CD8-positive, alpha-beta memory T cell (primary cell): ENCODE results near the gene ALDH3A1. TPM values are rescaled to one million over a fixed set of nuclear protein-coding genes. Genes with fewer than 3 reads are reported as not detected.
A peak's percentile ranks its signal among the peaks of the same experiment; 100 is the strongest.

Experiments used
- CTCF ChIA-PET: fragments of 350-600 bp; sonication (Branson Sonifier 250); formaldehyde crosslinking; loops from one replicate; lab custom pipeline; 2021; ENCODE audit warnings: antibody characterized with exemption; lab: Charles Lee
- POLR2A ChIA-PET: fragments of 350-600 bp; sonication (Branson Sonifier 250); formaldehyde crosslinking; loops from one replicate; lab custom pipeline; 2021; ENCODE audit warnings: antibody characterized with exemption; lab: Charles Lee
- DNase-seq, 5 donors: peaks; one replicate each; pipeline versions ENCODE4 v3.0.0 to v3.0.0-alpha.2; 2020 to 2022; ENCODE audit warnings: mixed read lengths in 1 of 5
- H3K27ac ChIP-seq: one replicate; pipeline ENCODE4 v1.7.0; 2013; ENCODE audit warnings: low read depth, mild to moderate bottlenecking, low read length, moderate library complexity
- H3K27me3 ChIP-seq: 2 replicates; pipeline ENCODE4 v1.7.0; 2013; ENCODE audit warnings: low read length, mild to moderate bottlenecking; ENCODE audit not compliant: insufficient read depth, poor library complexity, severe bottlenecking
- H3K36me3 ChIP-seq: 2 replicates; pipeline ENCODE4 v1.7.0; 2013; ENCODE audit warnings: mild to moderate bottlenecking, low read length, moderate library complexity; ENCODE audit not compliant: insufficient read depth
- H3K4me1 ChIP-seq: 2 replicates; pipeline ENCODE4 v1.7.0; 2013; ENCODE audit warnings: mild to moderate bottlenecking, low read length, moderate library complexity; ENCODE audit not compliant: insufficient read depth
- H3K4me3 ChIP-seq: 2 replicates; pipeline ENCODE4 v1.7.0; 2013; ENCODE audit warnings: mild to moderate bottlenecking, low read length
- H3K9me3 ChIP-seq: 2 replicates; pipeline ENCODE4 v1.7.0; 2013; ENCODE audit warnings: mild to moderate bottlenecking, low read length
- H3K27ac Mint-ChIP-seq, 8 donors: one replicate each; pipeline ENCODE4 v1.8.0; 2020 to 2021; ENCODE audit warnings: mixed read lengths in 8 of 8, mild to moderate bottlenecking in 6 of 8, inconsistent platforms in 3 of 8, moderate library complexity in 3 of 8
- H3K27me3 Mint-ChIP-seq, 2 donors: one replicate each; pipeline ENCODE4 v1.8.0; 2020 to 2021; ENCODE audit warnings: mixed read lengths in 2 of 2, mild to moderate bottlenecking in 1 of 2, moderate library complexity in 1 of 2
- H3K36me3 Mint-ChIP-seq, 3 donors: one replicate each; pipeline ENCODE4 v1.8.0; 2020 to 2021; ENCODE audit warnings: mixed read lengths in 3 of 3, inconsistent platforms in 1 of 3, mild to moderate bottlenecking in 1 of 3
- H3K4me1 Mint-ChIP-seq, 3 donors: one replicate each; pipeline ENCODE4 v1.8.0; 2020 to 2021; ENCODE audit warnings: mixed read lengths in 3 of 3, inconsistent platforms in 1 of 3, mild to moderate bottlenecking in 1 of 3
- H3K4me3 Mint-ChIP-seq, 7 donors: one replicate each; pipeline ENCODE4 v1.8.0; 2020 to 2021; ENCODE audit warnings: mixed read lengths in 7 of 7, mild to moderate bottlenecking in 6 of 7, moderate library complexity in 4 of 7, inconsistent platforms in 2 of 7
- H3K9me3 Mint-ChIP-seq, 5 donors: one replicate each; pipeline ENCODE4 v1.8.0; 2020 to 2022; ENCODE audit warnings: mixed read lengths in 5 of 5, mild to moderate bottlenecking in 3 of 5, moderate library complexity in 2 of 5, inconsistent platforms in 1 of 5
- polyA plus RNA-seq: library from polyadenylated mRNA; unstranded; fragments of 300-500 nt; fragmentation: Illumina TruSeq; gene quantifications from one replicate; pipeline ENCODE4 v1.2.3, GENCODE V29; 2021
- total RNA-seq, 2 experiments: library from RNA; stranded (reverse); gene quantifications; one replicate each; pipeline ENCODE4 v1.2.3, GENCODE V29; 2021

The ALDH3A1 gene
- total and polyA plus RNA-seq, 3 experiments from 2014 or later = 0.32 TPM; not detected in 2

DNA sequence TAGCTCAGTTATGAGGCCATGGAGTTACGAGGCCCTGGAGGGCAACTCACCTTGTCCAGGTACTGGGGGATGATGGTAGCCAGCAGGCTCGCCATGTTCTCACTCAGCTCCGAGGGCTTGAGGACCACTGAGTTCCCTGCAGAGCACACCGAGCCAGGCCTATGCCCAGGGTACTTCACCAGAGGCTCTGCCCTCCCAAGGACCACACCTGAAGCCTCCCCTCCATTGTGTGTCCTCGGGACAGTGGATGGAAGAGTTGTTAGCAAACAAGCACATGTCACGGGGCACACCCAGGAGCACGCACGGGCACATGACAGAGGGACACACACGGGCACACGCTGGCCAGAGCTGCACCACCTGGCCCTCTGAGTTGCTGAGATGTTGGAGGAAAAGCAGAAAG is 5.6 kb downstream of the ALDH3A1 start:
- CTCF ChIA-PET = interaction anchor here (1.0 to 2.3 kb wide), 3 partner anchors 24 to 87 kb away, joined by 4 to 6 read pairs (median 5); no protein-coding TSS in a partner anchor
- Histone ChIP-seq H3K27ac (no peak overlapping the region), H3K4me3 (no peak overlapping the region), H3K9me3 (no peaks in the 10 kb centered on the region), H3K27me3 (no peaks in the 10 kb centered on the region), H3K4me1 (peaks cover 4% of the 10 kb centered on the region), H3K36me3 (no peaks in the 10 kb centered on the region)
- H3K27ac Mint-ChIP-seq = no peak overlapping the region
- DNase-seq = peak in 1 of 5 donors; percentile 34
- no peaks in the 10 kb centered on the region for H3K36me3 Mint-ChIP-seq
- H3K9me3 Mint-ChIP-seq = no peaks in the 10 kb centered on the region
- peaks cover 0 to 10% (median 0%) of the 10 kb centered on the region in 3 donors for H3K4me1 Mint-ChIP-seq
- peak overlapping the region in 3 of 7 donors; percentile 41 to 65 (median 46) for H3K4me3 Mint-ChIP-seq
- H3K27me3 Mint-ChIP-seq = peaks cover under 1% of the 10 kb centered on the region in 2 donors
- POLR2A ChIA-PET = no interaction called here

DNA sequence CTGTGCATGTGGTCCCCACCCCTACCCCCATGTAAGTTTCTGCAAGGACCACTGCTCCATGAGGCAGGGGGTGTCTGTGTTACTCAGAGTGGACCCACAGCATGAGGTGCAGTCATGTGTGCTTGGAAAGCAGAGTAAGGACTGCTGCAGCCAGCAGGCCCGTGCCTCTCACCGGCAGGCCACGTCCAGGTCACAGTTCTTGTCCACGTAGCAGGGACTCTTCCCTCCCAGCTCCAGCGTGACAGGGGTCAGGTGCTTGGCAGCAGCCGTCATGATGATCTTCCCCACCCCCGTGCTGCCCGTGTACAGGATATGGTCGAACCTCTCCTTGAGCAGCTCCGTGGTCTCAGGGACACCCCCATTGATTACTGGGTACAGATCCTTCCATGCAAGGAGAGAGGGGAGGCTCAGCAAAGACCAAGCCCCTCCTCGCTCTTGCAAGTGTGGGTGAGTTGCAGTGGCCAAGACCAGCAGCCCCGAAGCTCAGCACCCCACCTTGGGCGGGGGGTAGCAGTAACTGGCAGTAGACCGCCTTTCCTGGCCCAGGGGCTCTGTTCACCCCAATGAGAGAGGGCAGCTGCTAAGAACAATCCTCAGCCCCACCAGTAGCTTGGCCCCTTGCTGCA is 6.2 kb downstream of the ALDH3A1 start:
- Mint-ChIP-seq H3K4me1 (peaks cover 0 to 10% (median 0%) of the 10 kb centered on the region in 3 donors), H3K27ac (no peak overlapping the region), H3K9me3 (no peaks in the 10 kb centered on the region), H3K27me3 (no peaks in the 10 kb centered on the region), H3K4me3 (peak overlapping the region in 2 of 7 donors; percentile 41 to 65), H3K36me3 (no peaks in the 10 kb centered on the region)
- Histone ChIP-seq H3K9me3 (no peaks in the 10 kb centered on the region), H3K4me1 (peaks cover 4% of the 10 kb centered on the region), H3K36me3 (no peaks in the 10 kb centered on the region), H3K4me3 (no peak overlapping the region), H3K27ac (no peak overlapping the region), H3K27me3 (no peaks in the 10 kb centered on the region)
- POLR2A ChIA-PET = no interaction called here
- no peak for DNase-seq
- CTCF ChIA-PET = interaction anchor here (1.0 to 2.3 kb wide), 3 partner anchors 25 to 86 kb away, joined by 4 to 6 read pairs (median 5); no protein-coding TSS in a partner anchor

DNA sequence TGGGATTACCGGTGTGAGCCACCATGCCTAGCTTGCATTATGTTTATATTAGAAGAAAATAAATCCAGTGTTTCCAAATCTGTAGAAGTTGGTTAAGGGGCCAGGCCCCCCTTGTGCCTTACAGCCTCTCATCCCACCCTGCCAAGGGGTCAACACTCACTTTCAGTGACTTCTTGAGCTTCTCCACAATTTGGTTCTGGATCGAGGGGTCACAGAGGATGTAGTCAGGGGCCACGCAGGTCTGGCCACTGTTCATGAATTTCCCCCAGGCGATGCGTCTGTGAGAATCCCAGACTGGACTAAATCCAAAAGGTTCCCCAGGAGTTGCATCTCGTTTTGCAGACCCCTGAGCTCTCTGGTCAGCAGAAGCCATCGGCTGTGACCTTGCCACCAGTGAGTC is 7.2 kb downstream of the ALDH3A1 start:
- Histone ChIP-seq H3K27ac (no peak overlapping the region), H3K4me3 (no peak overlapping the region), H3K4me1 (peaks cover 4% of the 10 kb centered on the region), H3K27me3 (no peaks in the 10 kb centered on the region), H3K36me3 (no peaks in the 10 kb centered on the region), H3K9me3 (no peaks in the 10 kb centered on the region)
- Mint-ChIP-seq H3K4me3 (no peak overlapping the region), H3K4me1 (peaks cover 0 to 10% (median 0%) of the 10 kb centered on the region in 3 donors), H3K36me3 (no peaks in the 10 kb centered on the region), H3K9me3 (no peaks in the 10 kb centered on the region), H3K27ac (no peak overlapping the region), H3K27me3 (no peaks in the 10 kb centered on the region)
- DNase-seq = no peak
- ChIA-PET POLR2A (no interaction called here), CTCF (interaction anchor here (2.3 kb wide), 1 partner anchor 85 kb away, joined by 5 read pairs; no protein-coding TSS in a partner anchor)

DNA sequence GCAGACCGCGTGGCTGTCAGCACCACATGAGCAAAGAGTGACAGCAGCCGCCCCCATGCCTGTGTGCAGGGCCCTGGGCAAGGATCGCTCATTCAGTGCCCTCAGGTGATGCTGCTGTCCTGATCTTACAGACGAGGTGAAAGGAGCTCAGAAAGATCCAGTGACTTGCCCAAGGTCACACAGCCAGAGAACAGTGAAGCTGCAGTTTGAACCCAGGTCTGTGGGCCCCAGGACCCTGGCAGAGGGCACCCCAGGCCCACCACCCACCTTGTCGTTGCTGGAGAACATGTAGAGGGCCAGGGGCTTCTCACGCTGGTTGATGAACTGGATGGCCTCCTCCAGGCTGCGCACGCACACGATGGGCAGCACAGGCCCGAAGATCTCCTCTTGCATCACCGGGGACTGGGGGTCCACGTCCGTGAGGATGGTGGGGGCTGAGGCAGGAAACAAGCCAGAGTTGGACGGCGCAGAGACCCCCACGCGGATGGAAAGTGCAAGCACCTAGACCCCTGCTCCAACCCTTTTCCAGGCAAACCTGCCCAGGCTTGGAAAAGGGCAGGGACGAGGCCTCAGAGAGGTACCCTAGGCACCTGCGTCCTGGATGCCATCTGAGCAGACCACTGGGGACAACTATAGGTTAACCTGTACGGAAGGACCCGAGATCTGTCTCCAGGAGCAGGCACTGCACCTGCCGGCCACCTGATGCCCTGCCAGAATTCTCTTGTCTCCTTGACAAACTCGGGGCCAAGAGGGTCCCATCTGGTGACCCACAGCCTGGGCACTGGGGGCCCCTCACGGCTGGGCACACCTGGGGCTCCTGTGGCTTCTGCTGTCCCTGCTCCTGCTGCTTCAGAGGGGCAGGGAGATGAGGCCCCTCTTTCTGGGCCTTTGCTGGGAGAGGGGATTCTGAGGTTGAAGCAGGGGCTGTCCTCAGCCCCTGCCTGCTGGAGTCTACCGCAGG is 8.6 kb downstream of the ALDH3A1 start:
- POLR2A ChIA-PET = no interaction called here

DNA sequence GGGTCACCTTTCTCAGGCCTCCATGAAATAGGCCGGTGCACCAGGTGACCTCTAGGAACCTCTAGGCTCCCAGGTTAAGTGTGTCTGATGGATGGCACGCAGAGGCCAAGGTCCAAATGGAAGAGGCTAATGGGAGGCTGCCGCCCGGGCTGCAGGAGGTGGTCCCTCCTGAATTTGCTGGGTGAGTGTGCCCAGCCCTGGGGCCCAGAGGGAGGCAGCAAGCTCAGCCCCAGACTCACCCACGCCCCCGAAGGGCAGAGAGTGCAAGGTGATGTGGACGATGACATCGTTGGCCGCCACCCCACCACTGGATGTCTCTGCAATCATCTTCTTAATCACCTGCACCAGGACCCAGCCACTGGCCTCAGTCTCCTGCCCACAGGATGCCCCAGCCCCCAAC is 9.3 kb downstream of the ALDH3A1 start:
- ChIA-PET POLR2A (no interaction called here), CTCF (no interaction called here)
- H3K9me3 ChIP-seq = no peaks in the 10 kb centered on the region
- no peaks in the 10 kb centered on the region for H3K36me3 ChIP-seq
- no peak overlapping the region for H3K27ac Mint-ChIP-seq
- H3K27ac ChIP-seq = no peak overlapping the region
- no peak overlapping the region for H3K4me3 ChIP-seq
- H3K27me3 Mint-ChIP-seq = no peaks in the 10 kb centered on the region
- H3K9me3 Mint-ChIP-seq = no peaks in the 10 kb centered on the region
- peak in 1 of 5 donors; percentile 17 for DNase-seq
- H3K4me1 Mint-ChIP-seq = no peaks in the 10 kb centered on the region
- no peaks in the 10 kb centered on the region for H3K4me1 ChIP-seq
- H3K36me3 Mint-ChIP-seq = no peaks in the 10 kb centered on the region
- no peaks in the 10 kb centered on the region for H3K27me3 ChIP-seq
- no peak overlapping the region for H3K4me3 Mint-ChIP-seq

More for the DNA sequence above, 8.6 kb downstream of the ALDH3A1 start:
- Mint-ChIP-seq H3K27ac (no peak overlapping the region), H3K9me3 (no peaks in the 10 kb centered on the region), H3K27me3 (no peaks in the 10 kb centered on the region), H3K4me3 (no peak overlapping the region), H3K4me1 (peaks cover 0 to 3% (median 0%) of the 10 kb centered on the region in 3 donors), H3K36me3 (no peaks in the 10 kb centered on the region)
- no peaks in the 10 kb centered on the region for H3K4me1 ChIP-seq
- no peaks in the 10 kb centered on the region for H3K27me3 ChIP-seq
- H3K9me3 ChIP-seq = no peaks in the 10 kb centered on the region
- CTCF ChIA-PET = no interaction called here
- H3K27ac ChIP-seq = no peak overlapping the region
- DNase-seq = no peak
- H3K4me3 ChIP-seq = no peak overlapping the region
- H3K36me3 ChIP-seq = no peaks in the 10 kb centered on the region

DNA sequence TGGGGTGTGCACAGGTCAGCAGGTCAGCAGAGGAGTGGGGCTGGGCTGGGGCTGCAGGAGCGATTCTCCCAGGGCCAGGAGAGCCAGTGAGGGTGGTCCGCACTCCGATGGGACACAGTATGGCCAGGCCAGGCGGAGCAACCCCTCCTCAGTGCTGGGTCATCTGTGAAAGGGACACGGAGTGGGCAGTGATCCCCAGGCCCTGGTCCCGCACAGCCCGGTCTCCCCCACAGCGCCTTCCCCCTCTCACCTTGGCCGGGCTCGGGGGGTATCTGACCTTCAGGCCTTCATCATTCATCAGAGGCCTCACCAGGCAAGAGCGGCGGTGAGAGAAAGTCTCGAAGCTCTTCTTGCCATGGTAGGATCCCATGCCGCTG is 10.0 kb downstream of the ALDH3A1 start:
- Histone ChIP-seq H3K27ac (no peak overlapping the region), H3K36me3 (no peaks in the 10 kb centered on the region), H3K4me1 (no peaks in the 10 kb centered on the region), H3K4me3 (no peak overlapping the region), H3K9me3 (no peaks in the 10 kb centered on the region), H3K27me3 (no peaks in the 10 kb centered on the region)
- peak in 1 of 5 donors; percentile 43 for DNase-seq
- H3K27me3 Mint-ChIP-seq = no peaks in the 10 kb centered on the region
- CTCF ChIA-PET = no interaction called here
- no peaks in the 10 kb centered on the region for H3K9me3 Mint-ChIP-seq
- no peaks in the 10 kb centered on the region for H3K36me3 Mint-ChIP-seq
- no peak overlapping the region for H3K27ac Mint-ChIP-seq
- POLR2A ChIA-PET = no interaction called here
- no peak overlapping the region for H3K4me3 Mint-ChIP-seq
- H3K4me1 Mint-ChIP-seq = no peaks in the 10 kb centered on the region

DNA sequence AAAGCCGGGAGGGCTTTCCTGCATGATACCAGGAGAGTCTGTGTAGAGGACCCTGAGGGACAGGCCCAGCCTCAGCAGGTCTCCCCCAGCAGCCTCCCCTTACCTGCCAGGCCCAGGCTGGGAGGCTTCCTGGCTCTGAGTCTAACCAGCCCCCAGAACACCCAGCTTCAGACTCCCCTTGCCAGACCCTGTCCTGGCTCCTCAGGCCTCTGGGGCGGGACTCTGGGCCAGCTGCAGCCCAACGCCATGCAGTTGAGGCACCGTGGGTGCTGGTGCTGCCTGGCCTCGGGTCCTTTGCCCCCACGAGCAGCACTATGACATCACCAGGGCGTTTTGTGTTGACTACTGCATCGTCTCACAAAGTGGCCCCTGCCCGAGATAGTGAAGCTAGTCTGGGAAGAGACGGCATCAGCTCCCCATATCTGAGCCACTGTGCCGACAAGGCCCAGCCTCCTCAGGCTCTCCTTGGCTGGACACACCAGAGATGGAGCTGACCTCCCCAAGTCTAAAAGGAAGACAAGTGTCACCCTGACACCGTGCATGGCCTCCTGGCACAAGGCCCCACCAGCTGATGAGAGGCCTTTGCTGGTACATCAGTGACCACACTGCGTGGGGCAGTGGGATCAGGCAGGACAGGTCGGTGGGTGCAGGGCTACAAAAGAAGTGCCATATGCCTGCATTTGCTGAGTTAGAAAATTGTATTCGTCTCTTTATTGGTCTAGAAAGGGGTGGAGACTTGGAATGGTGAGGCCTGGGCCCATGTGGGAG is 10.6 kb downstream of the ALDH3A1 start:
- H3K27me3 Mint-ChIP-seq = no peaks in the 10 kb centered on the region
- H3K9me3 ChIP-seq = no peaks in the 10 kb centered on the region
- H3K36me3 Mint-ChIP-seq = no peaks in the 10 kb centered on the region
- peak in 1 of 5 donors; percentile 36 for DNase-seq
- H3K27ac ChIP-seq = no peak overlapping the region
- H3K4me1 Mint-ChIP-seq = no peaks in the 10 kb centered on the region
- CTCF ChIA-PET = no interaction called here
- H3K4me3 Mint-ChIP-seq = no peak overlapping the region
- H3K36me3 ChIP-seq = no peaks in the 10 kb centered on the region
- no peaks in the 10 kb centered on the region for H3K4me1 ChIP-seq
- no peaks in the 10 kb centered on the region for H3K27me3 ChIP-seq
- no peak overlapping the region for H3K4me3 ChIP-seq
- POLR2A ChIA-PET = no interaction called here
- no peak overlapping the region for H3K27ac Mint-ChIP-seq
- H3K9me3 Mint-ChIP-seq = no peaks in the 10 kb centered on the region
